Neural cell (in vitro differentiated cells): ENCODE data around the gene LMO1.

Experiments used
- CTCF ChIP-seq: fragments of 450-650 bp; IDR thresholded peaks from 2 replicates; pipeline ENCODE4 v1.5.1; 2014; ENCODE audit warnings: antibody characterized with exemption, mild to moderate bottlenecking, moderate library complexity; ENCODE audit not compliant: poor library complexity, severe bottlenecking
- TAF1 ChIP-seq: IDR thresholded peaks from 2 replicates; pipeline ENCODE4 v1.6.1; 2012; ENCODE audit warnings: low read depth

GRCh38 chr11:8259306-8259959 lies 4.2 kb downstream of the LMO1 start:
- no peak for TF ChIP-seq TAF1
- no peak for TF ChIP-seq CTCF
